ENCODE results near the gene CLPTM1. TPM values are rescaled to one million over a fixed set of nuclear protein-coding genes. Genes with fewer than 3 reads are reported as not detected.
A peak's percentile ranks its signal among the peaks of the same experiment; 100 is the strongest.

Gene CLPTM1
- total RNA-seq, 1 experiment from 2014 or later: 138 TPM

- no TSS peak for BruUV-seq (replicated peaks)
- intact Hi-C loops (cut with micrococcal nuclease; ENCODE audit: unreplicated experiment): loop anchor here (5.0 kb wide), 1 partner anchor 91 kb away; the partner anchor contains the start of gene PPP1R37
- peaks cover 6% of the 10 kb centered on the region for H3K4me1 ChIP-seq (ENCODE audit: insufficient read depth, low read length, poor library complexity, severe bottlenecking)
- ChIA-PET CTCF (interaction anchor here (0.6 kb wide), 2 partner anchors 11 to 312 kb away, joined by 3 to 15 read pairs; no protein-coding TSS in a partner anchor), POLR2A (ENCODE audit: low non-redundant PET) (interaction anchor here (0.6 kb wide), 1 partner anchor 405 kb away, joined by 3 read pairs; no protein-coding TSS in a partner anchor)
- no peaks in the 10 kb centered on the region for H3K9me3 ChIP-seq (ENCODE audit: low read depth, low read length, poor library complexity, severe bottlenecking)
- peak; percentile 93 for DNase-seq (ENCODE audit: low spot score)
- H3K36me3 ChIP-seq (ENCODE audit: insufficient read depth, low read length, poor library complexity, severe bottlenecking): no peaks in the 10 kb centered on the region
- H3K4me3 ChIP-seq (ENCODE audit: low read depth, low read length, poor library complexity, severe bottlenecking): peak within 1 kb of the TSS; percentile 79
- H3K27ac ChIP-seq (ENCODE audit: low read depth, low read length, poor library complexity, severe bottlenecking): peak within 1 kb of the TSS; percentile 89
- H3K27me3 ChIP-seq (replicated peaks; ENCODE audit: insufficient read depth, low read depth, low read length, poor library complexity): no peaks in the 10 kb centered on the region
- TF ChIP-seq CTCF (conservative IDR thresholded peaks at IDR 0.05; ENCODE audit: low read depth, low read length) (no peak), EZH2 (IDR thresholded peaks at IDR 0.05; ENCODE audit: borderline replicate concordance, low read depth, low read length, poor library complexity, severe bottlenecking) (no peak)
Measured at GRCh38 chr19:45001087-45001739, 46.0 kb downstream of the CLPTM1 start, which contains the start of gene RELB. Gene RELB, plus strand, starts transcription at chr19:45001464. Its CDS starts 116 bp downstream, at chr19:45001580.

- Histone ChIP-seq H3K36me3 (ENCODE audit: insufficient read depth, low read length, poor library complexity, severe bottlenecking) (no peaks in the 10 kb centered on the region), H3K9me3 (ENCODE audit: low read depth, low read length, poor library complexity, severe bottlenecking) (no peaks in the 10 kb centered on the region), H3K27me3 (replicated peaks; ENCODE audit: insufficient read depth, low read depth, low read length, poor library complexity) (no peaks in the 10 kb centered on the region), H3K4me1 (ENCODE audit: insufficient read depth, low read length, poor library complexity, severe bottlenecking) (peaks cover 6% of the 10 kb centered on the region), H3K27ac (ENCODE audit: low read depth, low read length, poor library complexity, severe bottlenecking) (no peak overlapping the region), H3K4me3 (ENCODE audit: low read depth, low read length, poor library complexity, severe bottlenecking) (no peak overlapping the region)
- TF ChIP-seq CTCF (conservative IDR thresholded peaks at IDR 0.05; ENCODE audit: low read depth, low read length): no peak
- no peak for TF ChIP-seq EZH2 (IDR thresholded peaks at IDR 0.05; ENCODE audit: borderline replicate concordance, low read depth, low read length, poor library complexity, severe bottlenecking)
- intact Hi-C loops (cut with micrococcal nuclease; ENCODE audit: unreplicated experiment): loop anchor here (5.0 kb wide), 1 partner anchor 89 kb away; the partner anchor contains the start of gene PPP1R37
- BruUV-seq (replicated peaks): no TSS peak
- ChIA-PET POLR2A (ENCODE audit: low non-redundant PET) (no interaction called here), CTCF (interaction anchor here (0.6 kb wide), 1 partner anchor 245 kb away, joined by 9 read pairs; no protein-coding TSS in a partner anchor)
- DNase-seq (ENCODE audit: low spot score): no peak
Measured at GRCh38 chr19:45003485-45003884, 48.3 kb downstream of the CLPTM1 start.

GRCh38 chr19:45005787-45006186, 50.6 kb downstream of the CLPTM1 start:
- intact Hi-C loops (cut with micrococcal nuclease; ENCODE audit: unreplicated experiment): no loop called here
- TF ChIP-seq CTCF (conservative IDR thresholded peaks at IDR 0.05; ENCODE audit: low read depth, low read length): no peak
- TF ChIP-seq EZH2 (IDR thresholded peaks at IDR 0.05; ENCODE audit: borderline replicate concordance, low read depth, low read length, poor library complexity, severe bottlenecking): no peak
- CTCF ChIA-PET: no interaction called here
- POLR2A ChIA-PET (ENCODE audit: low non-redundant PET): no interaction called here
- peaks cover 6% of the 10 kb centered on the region for H3K4me1 ChIP-seq (ENCODE audit: insufficient read depth, low read length, poor library complexity, severe bottlenecking)
- BruUV-seq (replicated peaks): no TSS peak
- H3K4me3 ChIP-seq (ENCODE audit: low read depth, low read length, poor library complexity, severe bottlenecking): no peak overlapping the region
- no peaks in the 10 kb centered on the region for H3K36me3 ChIP-seq (ENCODE audit: insufficient read depth, low read length, poor library complexity, severe bottlenecking)
- H3K27me3 ChIP-seq (replicated peaks; ENCODE audit: insufficient read depth, low read depth, low read length, poor library complexity): no peaks in the 10 kb centered on the region
- DNase-seq (ENCODE audit: low spot score): no peak
- no peak overlapping the region for H3K27ac ChIP-seq (ENCODE audit: low read depth, low read length, poor library complexity, severe bottlenecking)
- no peaks in the 10 kb centered on the region for H3K9me3 ChIP-seq (ENCODE audit: low read depth, low read length, poor library complexity, severe bottlenecking)

Measured in A673 (cell line).